ENCODE data around the gene MEIG1.
A peak's percentile ranks its signal among the peaks of the same experiment; 100 is the strongest.
"Not testable (repeated sequence)": the region's sequence is repeated elsewhere in the genome, so short reads cannot be mapped to it uniquely, and the experiment has no call there.

Gene MEIG1, protein sequence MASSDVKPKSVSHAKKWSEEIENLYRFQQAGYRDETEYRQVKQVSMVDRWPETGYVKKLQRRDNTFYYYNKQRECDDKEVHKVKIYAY

GRCh38 chr10:14959221-14960057 is at the start of gene MEIG1:
Gene MEIG1 (plus strand): TSS chr10:14959388. CDS start chr10:14966469, 7,081 bp downstream.
- Histone ChIP-seq H2AFZ (ENCODE audit: low read depth, low read length) (peak within 1 kb of the TSS; percentile 88), H3K27me3 (ENCODE audit: insufficient read depth, low read length) (no peaks in the 10 kb centered on the region), H3K36me3 (ENCODE audit: insufficient read depth, low read length) (no peaks in the 10 kb centered on the region), H3K4me3 (ENCODE audit: low read length) (peak within 1 kb of the TSS; percentile 68), H3K4me1 (ENCODE audit: insufficient read depth, low read length) (no peaks in the 10 kb centered on the region), H3K9me3 (ENCODE audit: low read length) (no peaks in the 10 kb centered on the region)

DNA sequence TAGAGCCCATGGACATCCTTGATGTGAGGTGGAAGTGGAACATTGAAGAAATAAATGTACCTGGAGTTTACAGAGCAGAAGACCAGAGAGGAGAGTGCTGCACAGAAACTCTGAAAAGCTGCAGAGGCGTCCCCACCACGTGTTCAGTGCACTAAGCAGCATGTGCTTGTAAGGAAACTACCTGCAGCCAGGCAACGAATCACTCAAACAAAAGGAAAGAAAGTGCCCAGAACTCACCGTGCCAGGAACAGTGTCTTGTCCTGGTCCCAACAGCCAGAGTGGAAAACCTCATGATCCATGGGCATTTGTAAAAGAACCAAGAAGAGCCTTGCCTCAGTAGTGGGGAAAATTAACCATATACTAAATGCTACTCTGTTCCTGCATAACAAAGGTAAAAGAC is 48.2 kb upstream of the MEIG1 start:
- Histone ChIP-seq H3K36me3 (ENCODE audit: insufficient read depth, low read length) (peaks cover 68% of the 10 kb centered on the region), H3K9me3 (ENCODE audit: low read length) (peaks cover 2% of the 10 kb centered on the region), H3K4me1 (ENCODE audit: insufficient read depth, low read length) (no peaks in the 10 kb centered on the region), H3K27me3 (ENCODE audit: insufficient read depth, low read length) (no peaks in the 10 kb centered on the region), H3K4me3 (ENCODE audit: low read length) (no peak overlapping the region), H2AFZ (ENCODE audit: low read depth, low read length) (no peak overlapping the region)

GRCh38 chr10:14911801-14912200 is 47.4 kb upstream of the MEIG1 start:
- Histone ChIP-seq H3K27me3 (ENCODE audit: insufficient read depth, low read length) (no peaks in the 10 kb centered on the region), H3K36me3 (ENCODE audit: insufficient read depth, low read length) (peaks cover 60% of the 10 kb centered on the region), H3K9me3 (ENCODE audit: low read length) (peaks cover 1% of the 10 kb centered on the region), H2AFZ (ENCODE audit: low read depth, low read length) (no peak overlapping the region), H3K4me3 (ENCODE audit: low read length) (no peak overlapping the region), H3K4me1 (ENCODE audit: insufficient read depth, low read length) (no peaks in the 10 kb centered on the region)

GRCh38 chr10:14916600-14916999 is 42.6 kb upstream of the MEIG1 start:
- Histone ChIP-seq H3K36me3 (ENCODE audit: insufficient read depth, low read length) (peaks cover 57% of the 10 kb centered on the region), H3K9me3 (ENCODE audit: low read length) (peaks cover 9% of the 10 kb centered on the region), H3K4me1 (ENCODE audit: insufficient read depth, low read length) (no peaks in the 10 kb centered on the region), H2AFZ (ENCODE audit: low read depth, low read length) (no peak overlapping the region), H3K4me3 (ENCODE audit: low read length) (no peak overlapping the region), H3K27me3 (ENCODE audit: insufficient read depth, low read length) (no peaks in the 10 kb centered on the region)

- Histone ChIP-seq H3K27me3 (ENCODE audit: insufficient read depth, low read length) (no peaks in the 10 kb centered on the region), H3K36me3 (ENCODE audit: insufficient read depth, low read length) (peaks cover 53% of the 10 kb centered on the region), H2AFZ (ENCODE audit: low read depth, low read length) (no peak overlapping the region), H3K4me1 (ENCODE audit: insufficient read depth, low read length) (no peaks in the 10 kb centered on the region), H3K4me3 (ENCODE audit: low read length) (no peak overlapping the region), H3K9me3 (ENCODE audit: low read length) (peaks cover 9% of the 10 kb centered on the region)
Observed at GRCh38 chr10:14917827-14918226, 41.4 kb upstream of the MEIG1 start.

- Histone ChIP-seq H3K4me3 (ENCODE audit: low read length) (no peak overlapping the region), H3K4me1 (ENCODE audit: insufficient read depth, low read length) (no peaks in the 10 kb centered on the region), H3K9me3 (ENCODE audit: low read length) (peaks cover 9% of the 10 kb centered on the region), H3K27me3 (ENCODE audit: insufficient read depth, low read length) (no peaks in the 10 kb centered on the region), H2AFZ (ENCODE audit: low read depth, low read length) (no peak overlapping the region), H3K36me3 (ENCODE audit: insufficient read depth, low read length) (peaks cover 55% of the 10 kb centered on the region)
Observed at GRCh38 chr10:14918964-14919363, 40.2 kb upstream of the MEIG1 start.

GRCh38 chr10:14924013-14924412 is 35.2 kb upstream of the MEIG1 start:
- Histone ChIP-seq H3K27me3 (ENCODE audit: insufficient read depth, low read length) (no peaks in the 10 kb centered on the region), H3K36me3 (ENCODE audit: insufficient read depth, low read length) (peaks cover 68% of the 10 kb centered on the region)

GRCh38 chr10:14925268-14925667 is 33.9 kb upstream of the MEIG1 start:
- H3K36me3 ChIP-seq (ENCODE audit: insufficient read depth, low read length): peaks cover 61% of the 10 kb centered on the region
- H3K27me3 ChIP-seq (ENCODE audit: insufficient read depth, low read length): no peaks in the 10 kb centered on the region
- no peak overlapping the region for H2AFZ ChIP-seq (ENCODE audit: low read depth, low read length)
- H3K9me3 ChIP-seq (ENCODE audit: low read length): no peaks in the 10 kb centered on the region
- H3K4me3 ChIP-seq (ENCODE audit: low read length): no peak overlapping the region
- no peaks in the 10 kb centered on the region for H3K4me1 ChIP-seq (ENCODE audit: insufficient read depth, low read length)

More at GRCh38 chr10:14924013-14924412, 35.2 kb upstream of the MEIG1 start:
- Histone ChIP-seq H3K4me3 (ENCODE audit: low read length) (no peak overlapping the region), H3K4me1 (ENCODE audit: insufficient read depth, low read length) (no peaks in the 10 kb centered on the region), H2AFZ (ENCODE audit: low read depth, low read length) (no peak overlapping the region), H3K9me3 (ENCODE audit: low read length) (no peaks in the 10 kb centered on the region)

GRCh38 chr10:14926061-14926470 is 33.1 kb upstream of the MEIG1 start:
- Histone ChIP-seq H3K4me1 (ENCODE audit: insufficient read depth, low read length) (no peaks in the 10 kb centered on the region), H3K27me3 (ENCODE audit: insufficient read depth, low read length) (no peaks in the 10 kb centered on the region), H2AFZ (ENCODE audit: low read depth, low read length) (no peak overlapping the region), H3K36me3 (ENCODE audit: insufficient read depth, low read length) (peaks cover 68% of the 10 kb centered on the region), H3K9me3 (ENCODE audit: low read length) (no peaks in the 10 kb centered on the region), H3K4me3 (ENCODE audit: low read length) (no peak overlapping the region)

- Histone ChIP-seq H3K9me3 (ENCODE audit: low read length) (no peaks in the 10 kb centered on the region), H3K27me3 (ENCODE audit: insufficient read depth, low read length) (no peaks in the 10 kb centered on the region), H3K4me1 (ENCODE audit: insufficient read depth, low read length) (no peaks in the 10 kb centered on the region), H3K4me3 (ENCODE audit: low read length) (no peak overlapping the region), H3K36me3 (ENCODE audit: insufficient read depth, low read length) (peaks cover 66% of the 10 kb centered on the region), H2AFZ (ENCODE audit: low read depth, low read length) (no peak overlapping the region)
Observed at GRCh38 chr10:14926722-14927416, 32.3 kb upstream of the MEIG1 start.

DNA sequence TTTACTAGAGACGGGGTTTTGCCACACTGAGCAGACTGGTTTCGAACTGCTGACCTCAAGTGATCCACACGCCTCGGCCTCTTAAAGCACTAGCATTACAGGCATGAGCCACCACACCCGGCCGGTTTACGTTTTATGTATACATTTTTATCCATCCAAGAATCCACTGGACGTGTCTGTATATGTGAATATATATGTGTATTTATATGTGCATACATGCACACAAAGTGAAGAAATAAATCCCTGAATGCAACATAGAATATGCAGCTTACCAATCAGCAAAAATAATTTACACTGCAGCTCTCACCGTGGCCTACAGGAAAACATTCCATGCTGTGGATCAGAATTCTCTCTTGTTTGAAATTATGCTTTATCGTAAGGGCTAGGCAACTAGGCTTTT is 28.6 kb upstream of the MEIG1 start:
- H2AFZ ChIP-seq (ENCODE audit: low read depth, low read length): no peak overlapping the region
- H3K36me3 ChIP-seq (ENCODE audit: insufficient read depth, low read length): peaks cover 64% of the 10 kb centered on the region
- no peaks in the 10 kb centered on the region for H3K9me3 ChIP-seq (ENCODE audit: low read length)
- no peaks in the 10 kb centered on the region for H3K27me3 ChIP-seq (ENCODE audit: insufficient read depth, low read length)
- H3K4me1 ChIP-seq (ENCODE audit: insufficient read depth, low read length): peaks cover 1% of the 10 kb centered on the region
- no peak overlapping the region for H3K4me3 ChIP-seq (ENCODE audit: low read length)

DNA sequence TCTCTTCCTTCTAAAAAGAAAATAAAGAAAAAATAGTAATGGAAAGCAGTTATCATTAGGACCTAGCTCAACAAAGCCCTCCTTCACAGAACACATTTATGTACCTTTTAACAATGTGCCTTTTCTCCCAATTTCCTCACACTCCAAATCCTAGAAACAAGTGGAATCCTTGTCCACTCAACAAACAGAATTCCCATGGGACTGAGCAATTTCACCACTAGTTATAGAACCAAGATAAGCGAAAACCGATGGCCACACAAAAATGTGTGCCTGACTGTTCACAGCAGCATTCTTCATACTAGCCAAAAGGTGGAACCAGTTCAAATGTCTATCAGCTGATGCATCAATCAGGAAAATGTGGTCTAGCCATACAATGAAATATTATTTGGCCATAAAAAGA is 22.6 kb upstream of the MEIG1 start:
- no peak overlapping the region for H2AFZ ChIP-seq (ENCODE audit: low read depth, low read length)
- no peak overlapping the region for H3K4me3 ChIP-seq (ENCODE audit: low read length)
- no peaks in the 10 kb centered on the region for H3K27me3 ChIP-seq (ENCODE audit: insufficient read depth, low read length)
- peaks cover 3% of the 10 kb centered on the region for H3K4me1 ChIP-seq (ENCODE audit: insufficient read depth, low read length)
- H3K36me3 ChIP-seq (ENCODE audit: insufficient read depth, low read length): peaks cover 31% of the 10 kb centered on the region
- no peaks in the 10 kb centered on the region for H3K9me3 ChIP-seq (ENCODE audit: low read length)

- H3K36me3 ChIP-seq (ENCODE audit: insufficient read depth, low read length): peaks cover 16% of the 10 kb centered on the region
- H3K27me3 ChIP-seq (ENCODE audit: insufficient read depth, low read length); H3K4me3 ChIP-seq (ENCODE audit: low read length); H2AFZ ChIP-seq (ENCODE audit: low read depth, low read length); H3K9me3 ChIP-seq (ENCODE audit: low read length); H3K4me1 ChIP-seq (ENCODE audit: insufficient read depth, low read length): not testable (repeated sequence)
Observed at GRCh38 chr10:14938971-14939370, 20.2 kb upstream of the MEIG1 start.

Data from neuron (in vitro differentiated cells).